GM21360 (cell line): ENCODE data around the gene ZNFX1.

ENCODE experiments used
- ATAC-seq: cut with Tn5 transposase; IDR thresholded peaks from one replicate; pipeline ENCODE4 v1.9.1; 2021; ENCODE audit warnings: mild to moderate bottlenecking, moderate library complexity; ENCODE audit not compliant: unreplicated experiment

Gene ZNFX1

DNA sequence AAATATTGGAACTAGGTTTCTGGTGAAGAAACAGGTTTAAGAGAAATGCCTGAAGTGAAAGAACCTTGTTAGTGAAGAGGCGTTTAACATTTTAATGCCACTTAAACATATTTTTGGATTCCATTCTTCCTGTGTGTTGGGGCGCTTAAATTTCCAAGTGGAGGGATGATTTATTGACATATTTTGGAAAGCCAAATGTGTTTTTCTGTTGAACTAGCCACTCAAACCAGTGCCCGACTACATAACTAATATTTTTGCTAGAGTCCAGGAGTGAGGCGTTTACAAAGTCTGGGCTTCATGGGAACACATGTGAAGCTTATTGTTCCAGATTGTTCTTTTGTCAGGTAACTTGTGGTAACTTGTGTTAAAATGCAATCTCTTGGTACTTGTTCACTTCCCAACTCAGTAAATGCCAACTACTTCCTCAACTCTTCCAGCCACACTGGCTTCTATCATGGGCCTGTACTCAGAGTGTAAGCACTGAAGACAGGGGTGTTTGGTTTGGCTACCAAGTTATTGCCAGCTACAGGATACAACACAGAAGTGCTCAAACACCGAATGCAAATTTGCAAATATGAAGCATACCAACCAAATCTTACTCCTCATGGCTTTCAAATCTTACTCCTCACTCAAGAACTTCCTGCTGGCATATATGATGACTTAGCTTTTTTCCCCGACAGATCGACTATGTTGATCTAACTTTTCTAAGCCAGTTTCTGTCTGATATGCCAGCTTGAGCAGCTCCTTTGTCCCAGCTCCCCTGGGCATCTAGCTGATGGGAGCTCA is 2.0 kb upstream of the ZNFX1 start:
- ATAC-seq = no peak

DNA sequence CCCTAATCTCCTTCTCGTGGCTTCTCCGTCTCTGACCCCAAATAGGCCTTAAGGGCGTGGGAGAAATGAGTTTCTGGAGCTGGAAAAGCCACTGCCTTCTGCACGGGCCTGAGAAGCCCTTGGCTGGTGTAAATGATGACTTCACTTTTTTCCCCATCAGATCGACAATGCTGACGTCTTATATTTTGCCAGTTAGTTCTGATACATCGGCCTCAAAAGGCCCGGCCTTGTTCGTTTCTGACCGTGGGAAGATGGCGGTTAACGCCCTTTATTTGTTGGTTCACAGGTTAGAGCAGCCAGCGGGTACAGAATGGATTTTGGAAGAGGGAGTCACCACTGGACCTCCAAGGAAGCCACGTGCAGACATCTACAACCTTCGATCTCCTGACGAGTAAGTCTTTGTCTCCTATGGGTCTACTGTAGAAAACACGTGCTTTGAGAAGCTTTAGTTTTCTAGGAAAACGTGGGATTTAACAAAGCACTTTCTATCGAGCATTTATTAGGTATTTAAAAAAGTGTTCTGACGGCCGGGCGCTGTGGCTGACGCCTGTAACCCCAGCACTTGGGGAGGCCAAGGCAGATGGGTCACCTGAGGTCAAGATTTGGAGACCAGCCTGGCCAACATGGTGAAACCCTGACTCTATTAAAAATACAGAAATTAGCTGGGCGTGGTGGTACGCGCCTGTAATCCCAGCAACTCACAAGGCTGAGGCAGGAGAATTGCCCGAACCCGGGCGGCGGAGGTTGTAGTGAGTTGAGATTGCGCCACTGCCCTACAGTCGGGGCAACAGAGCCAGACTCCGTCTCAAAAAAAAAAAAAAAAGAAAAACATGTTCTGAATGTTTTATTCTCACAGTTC is 1.2 kb upstream of the ZNFX1 start:
- ATAC-seq = no peak

DNA sequence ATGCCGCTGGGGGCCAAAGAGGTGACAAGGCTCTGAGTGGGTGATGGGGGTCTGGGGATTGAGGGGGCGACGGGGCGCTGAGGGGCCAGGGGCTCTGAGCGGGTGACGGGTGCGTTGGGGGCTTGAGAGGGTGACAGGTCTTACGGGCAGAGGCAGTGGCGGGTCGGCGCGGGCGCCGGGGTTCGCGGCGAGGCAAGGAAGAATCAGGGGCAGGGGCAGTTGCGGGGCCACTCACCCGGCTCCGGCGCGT is 146 bp downstream of the ZNFX1 start:
- no peak for ATAC-seq

GRCh38 chr20:49276961-49277785 is 684 bp downstream of the ZNFX1 start:
- no peak for ATAC-seq

DNA sequence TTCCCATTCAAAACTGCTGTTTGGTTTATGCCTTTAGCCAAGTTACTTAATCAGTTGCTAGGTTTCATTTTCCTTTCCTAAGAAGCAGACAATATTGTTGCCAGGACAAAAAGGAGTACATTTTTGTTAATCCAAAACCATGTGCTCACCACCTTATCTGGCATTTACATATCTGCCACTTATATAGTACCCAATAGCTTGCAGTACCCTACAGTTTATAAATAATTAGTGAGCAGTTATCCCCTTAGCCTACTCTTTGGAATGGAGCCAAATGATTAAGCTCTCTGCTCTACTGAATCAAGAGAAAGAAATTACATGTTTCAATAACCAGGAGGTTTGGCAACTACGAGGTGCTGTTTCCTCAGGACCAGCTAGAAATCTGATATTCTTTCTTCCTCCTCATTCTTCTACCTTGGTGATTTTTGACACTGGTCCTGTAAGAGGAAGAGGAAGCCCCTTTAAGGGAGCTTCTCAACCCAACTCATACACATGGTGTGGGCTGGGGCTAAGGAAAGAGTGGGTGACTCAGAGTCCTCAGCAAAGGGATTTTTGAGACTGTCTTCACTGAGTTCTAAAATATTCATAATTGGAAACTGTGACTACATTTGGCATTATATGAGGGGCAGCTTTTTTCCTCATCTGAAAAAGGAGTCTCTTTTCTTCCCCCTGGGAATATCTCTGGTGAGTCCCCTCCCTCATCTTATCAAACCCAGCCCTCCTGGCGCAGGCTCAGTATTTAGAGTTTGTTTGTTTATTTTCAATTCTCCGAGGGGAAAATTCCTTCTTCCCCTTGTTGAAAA is 1.5 kb downstream of the ZNFX1 start:
- ATAC-seq = no peak

GRCh38 chr20:49275636-49276035 is 2.2 kb downstream of the ZNFX1 start:
- ATAC-seq = no peak

- ATAC-seq = no peak
These were observed 2.6 kb downstream of the ZNFX1 start for GRCh38 chr20:49275216-49275615.

DNA sequence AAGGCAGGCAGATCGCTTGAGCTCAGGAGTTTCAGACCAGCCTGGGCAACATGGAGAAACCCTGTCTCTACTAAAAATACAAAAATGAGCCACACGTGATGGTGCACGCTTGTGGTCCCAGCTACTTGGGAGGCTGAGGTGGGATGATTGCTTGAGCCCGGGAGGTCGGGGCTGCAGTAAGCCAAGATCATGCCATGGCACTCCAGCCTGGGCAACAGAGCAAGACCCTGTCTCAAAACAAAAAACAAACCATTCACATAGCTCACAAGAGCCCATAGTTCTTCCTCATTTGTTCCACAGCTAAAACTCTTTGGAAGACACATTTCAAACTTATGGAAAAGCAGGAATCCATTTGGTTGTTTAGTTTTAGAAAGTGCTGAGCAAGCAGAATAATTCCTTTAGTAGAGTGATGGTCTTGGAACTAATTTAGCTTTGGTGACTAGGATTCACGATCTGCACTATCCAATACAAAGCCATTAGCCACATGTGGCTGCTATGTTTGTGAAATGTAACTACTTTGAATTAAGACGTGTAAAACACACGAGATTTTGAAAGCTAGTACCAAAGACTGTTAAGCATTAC is 4.1 kb downstream of the ZNFX1 start:
- ATAC-seq = no peak

GRCh38 chr20:49272654-49273053 is 5.2 kb downstream of the ZNFX1 start:
- no peak for ATAC-seq

DNA sequence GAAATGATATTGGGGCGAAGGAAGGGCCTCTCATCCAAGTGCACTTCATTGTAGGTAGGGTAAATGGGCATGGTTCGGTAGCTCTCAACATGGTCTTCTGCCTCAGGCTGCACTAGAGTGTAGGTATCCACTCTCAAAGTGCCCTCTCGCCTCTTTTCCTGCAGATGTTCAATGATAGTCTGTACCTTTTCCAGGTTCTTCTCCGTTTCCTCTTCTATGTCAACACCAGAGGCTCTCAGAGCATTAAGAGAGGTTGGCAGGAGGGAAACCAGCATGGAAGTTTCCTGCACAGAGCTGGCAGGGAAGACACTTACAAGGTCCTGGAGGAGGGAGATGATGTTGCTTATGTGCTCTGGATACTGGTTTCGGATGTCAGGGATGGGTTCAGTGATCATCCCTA is 7.1 kb downstream of the ZNFX1 start:
- no peak for ATAC-seq

DNA sequence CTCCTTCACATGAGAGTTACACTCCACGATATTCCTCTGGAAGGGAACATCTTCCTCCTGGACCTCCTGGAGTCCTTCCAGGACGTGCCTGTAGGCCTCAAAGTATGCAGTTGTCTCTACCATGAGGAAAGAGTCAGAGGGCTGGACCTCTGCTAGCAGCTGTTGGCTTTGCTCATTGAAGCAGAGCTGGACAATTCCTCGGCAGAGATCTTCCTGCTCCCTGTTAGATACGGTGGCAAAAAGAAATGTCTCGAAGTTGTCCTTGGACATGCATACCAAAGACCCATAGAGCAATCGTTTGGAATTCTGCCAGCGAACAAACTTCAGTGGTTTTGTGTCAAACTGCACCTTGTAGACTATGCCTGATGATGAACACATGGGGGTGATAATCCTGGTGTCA is 7.7 kb downstream of the ZNFX1 start:
- ATAC-seq = no peak

GRCh38 chr20:49268600-49269365 is 9.1 kb downstream of the ZNFX1 start:
- ATAC-seq = no peak

GRCh38 chr20:49267327-49267726 is 10.5 kb downstream of the ZNFX1 start:
- ATAC-seq = no peak

GRCh38 chr20:49262444-49262843 is 15.4 kb downstream of the ZNFX1 start:
- ATAC-seq = no peak

- ATAC-seq = no peak
These were observed 16.7 kb downstream of the ZNFX1 start for GRCh38 chr20:49261173-49261572.

DNA sequence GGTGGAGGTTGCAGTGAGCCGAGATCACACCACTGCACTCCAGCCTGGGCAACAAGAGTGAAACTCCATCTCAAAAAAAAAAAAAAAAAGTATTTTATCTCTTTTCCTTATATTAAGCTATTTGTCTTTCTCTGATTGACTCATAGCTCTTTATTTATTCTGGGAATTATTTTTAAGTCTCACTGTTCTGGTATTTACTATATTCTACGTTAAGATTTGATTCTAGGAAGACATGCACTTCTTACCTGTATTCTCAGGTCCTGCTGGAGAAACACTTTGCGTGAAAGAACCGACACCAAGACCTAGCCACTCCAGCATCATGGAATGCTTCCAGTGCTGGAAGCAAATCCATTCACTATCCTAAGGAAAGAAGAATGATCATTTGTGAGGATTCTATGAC is 17.6 kb downstream of the ZNFX1 start:
- ATAC-seq = no peak

GRCh38 chr20:49259799-49260198 is 18.1 kb downstream of the ZNFX1 start:
- no peak for ATAC-seq

GRCh38 chr20:49259284-49259683 is 18.6 kb downstream of the ZNFX1 start:
- ATAC-seq = no peak

DNA sequence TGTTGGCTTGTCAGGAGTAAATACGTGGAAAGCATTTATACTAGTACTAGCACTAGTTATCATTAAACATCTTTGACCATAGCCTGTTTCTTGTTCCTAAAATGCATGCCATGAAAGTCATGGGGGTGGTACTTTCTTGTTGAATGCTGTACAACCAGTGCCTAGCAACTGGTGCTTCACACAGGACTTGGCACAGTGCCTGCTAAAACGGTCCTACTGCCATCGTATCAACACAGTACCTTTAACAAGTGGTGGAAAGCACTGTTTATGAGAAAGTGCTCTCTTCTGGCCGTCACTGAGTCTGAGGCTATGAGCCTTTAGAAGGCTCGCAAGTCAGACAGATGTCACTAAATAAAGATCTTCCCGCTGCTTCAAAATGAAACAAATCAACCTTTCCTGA is 21.6 kb downstream of the ZNFX1 start:
- no peak for ATAC-seq
